Spleen (tissue), 7 donors: Measurements from ENCODE around the gene PRKCE.

Experiments
- CTCF ChIP-seq, 11 experiments: fragments of 200-600 bp in 7 of 11; fragments of 450-650 bp in 4 of 11; sonication (generic) in 4 of 11; IDR thresholded peaks in 8 of 11; conservative IDR thresholded peaks in 3 of 11; 1 replicate in 7 of 11; 2 replicates in 4 of 11; pipeline versions ENCODE4 v1.4.0 to v1.8.0; 2016 to 2021; ENCODE audit warnings: antibody characterized with exemption in 11 of 11, inconsistent platforms in 4 of 11, mild to moderate bottlenecking in 1 of 11
- POLR2A ChIP-seq, 3 donors: fragments of 450-650 bp; IDR thresholded peaks; one replicate each; pipeline ENCODE4 v1.5.1; 2017; ENCODE audit warnings: antibody characterized with exemption in 3 of 3, mild to moderate bottlenecking in 1 of 3
- POLR2AphosphoS5 ChIP-seq, 3 donors: sonication (generic); formaldehyde crosslinking; IDR thresholded peaks; one replicate each; pipeline ENCODE4 v1.5.1; 2017; ENCODE audit warnings: antibody characterized with exemption in 3 of 3
- donor health status: DM: no; HTN: no; CAD: no; lungs with moderate emphysema.
- donor health status: DM: no; HTN: no; CAD: no.
- donor health status: DM: no; HTN: no; CAD: no.

DNA sequence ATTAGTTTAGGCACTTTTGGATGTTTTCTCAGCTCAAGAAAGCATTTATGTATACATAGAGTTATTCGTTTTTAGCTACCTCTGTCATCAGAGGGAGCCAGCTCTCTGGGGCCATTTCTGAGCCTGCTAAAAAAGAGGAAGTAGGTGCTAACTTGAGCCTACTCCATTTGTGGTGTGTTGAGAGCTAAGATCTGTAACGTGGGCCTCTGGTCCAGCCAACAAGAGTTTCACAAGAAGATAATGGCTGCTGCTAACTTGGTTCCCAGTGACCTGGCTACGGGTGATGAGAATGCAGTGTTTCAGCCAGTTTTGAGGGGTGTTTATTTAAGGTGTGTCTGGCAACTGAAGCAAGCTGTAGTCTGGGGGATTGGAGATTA lies 182.5 kb downstream of the PRKCE start:
- no peak for TF ChIP-seq CTCF (IDR thresholded peaks at IDR 0.05 in 8 of 11, conservative IDR thresholded peaks at IDR 0.05 in 3 of 11)
- no peak for TF ChIP-seq POLR2A (IDR thresholded peaks at IDR 0.05)
- no peak for TF ChIP-seq POLR2AphosphoS5 (IDR thresholded peaks at IDR 0.05)
